ENCODE data around the gene LRP1B. TPM values are rescaled to one million over a fixed set of nuclear protein-coding genes. Genes with fewer than 3 reads are reported as not detected.

LRP1B gene
- total RNA-seq, 1 donor from 2014 or later, result 0.38 TPM

GRCh38 chr2:141455877-141456276, 674.9 kb downstream of the LRP1B start:
- TF ChIP-seq CTCF (IDR thresholded peaks at IDR 0.05; ENCODE audit: insufficient read depth, low read length, poor library complexity, severe bottlenecking), result no peak
- Histone ChIP-seq H3K4me3 (ENCODE audit: low read depth, low read length) (no peak overlapping the region), H3K36me3 (ENCODE audit: control insufficient read depth, insufficient read depth, low read length) (no peaks in the 10 kb centered on the region), H3K27me3 (ENCODE audit: control insufficient read depth, insufficient read depth, low read length) (no peaks in the 10 kb centered on the region)
- DNase-seq (ENCODE audit: low read depth), result no peak

- Histone ChIP-seq H3K27me3 (ENCODE audit: control insufficient read depth, insufficient read depth, low read length) (no peaks in the 10 kb centered on the region), H3K36me3 (ENCODE audit: control insufficient read depth, insufficient read depth, low read length) (no peaks in the 10 kb centered on the region), H3K4me3 (ENCODE audit: low read depth, low read length) (no peak overlapping the region)
- DNase-seq (ENCODE audit: low read depth), result no peak
- TF ChIP-seq CTCF (IDR thresholded peaks at IDR 0.05; ENCODE audit: insufficient read depth, low read length, poor library complexity, severe bottlenecking), result no peak
Observed at GRCh38 chr2:141455211-141455826, 675.5 kb downstream of the LRP1B start.

- Histone ChIP-seq H3K27me3 (ENCODE audit: control insufficient read depth, insufficient read depth, low read length) (no peaks in the 10 kb centered on the region), H3K36me3 (ENCODE audit: control insufficient read depth, insufficient read depth, low read length) (no peaks in the 10 kb centered on the region), H3K4me3 (ENCODE audit: low read depth, low read length) (no peak overlapping the region)
- no peak for TF ChIP-seq CTCF (IDR thresholded peaks at IDR 0.05; ENCODE audit: insufficient read depth, low read length, poor library complexity, severe bottlenecking)
- DNase-seq (ENCODE audit: low read depth), result no peak
Observed at GRCh38 chr2:141440072-141440635, 690.7 kb downstream of the LRP1B start.

GRCh38 chr2:141439524-141439923, 691.3 kb downstream of the LRP1B start:
- Histone ChIP-seq H3K36me3 (ENCODE audit: control insufficient read depth, insufficient read depth, low read length) (no peaks in the 10 kb centered on the region), H3K4me3 (ENCODE audit: low read depth, low read length) (no peak overlapping the region), H3K27me3 (ENCODE audit: control insufficient read depth, insufficient read depth, low read length) (no peaks in the 10 kb centered on the region)
- DNase-seq (ENCODE audit: low read depth), result peak; percentile 4
- TF ChIP-seq CTCF (IDR thresholded peaks at IDR 0.05; ENCODE audit: insufficient read depth, low read length, poor library complexity, severe bottlenecking), result no peak

GRCh38 chr2:141438536-141438935, 692.3 kb downstream of the LRP1B start:
- TF ChIP-seq CTCF (IDR thresholded peaks at IDR 0.05; ENCODE audit: insufficient read depth, low read length, poor library complexity, severe bottlenecking), result no peak
- no peak for DNase-seq (ENCODE audit: low read depth)
- H3K36me3 ChIP-seq (ENCODE audit: control insufficient read depth, insufficient read depth, low read length), result no peaks in the 10 kb centered on the region
- no peak overlapping the region for H3K4me3 ChIP-seq (ENCODE audit: low read depth, low read length)
- H3K27me3 ChIP-seq (ENCODE audit: control insufficient read depth, insufficient read depth, low read length), result no peaks in the 10 kb centered on the region

- Histone ChIP-seq H3K27me3 (ENCODE audit: control insufficient read depth, insufficient read depth, low read length) (no peaks in the 10 kb centered on the region), H3K36me3 (ENCODE audit: control insufficient read depth, insufficient read depth, low read length) (no peaks in the 10 kb centered on the region), H3K4me3 (ENCODE audit: low read depth, low read length) (no peak overlapping the region)
- no peak for DNase-seq (ENCODE audit: low read depth)
- TF ChIP-seq CTCF (IDR thresholded peaks at IDR 0.05; ENCODE audit: insufficient read depth, low read length, poor library complexity, severe bottlenecking), result no peak
Observed at GRCh38 chr2:141437521-141437920, 693.3 kb downstream of the LRP1B start.

Data from kidney epithelial cell (primary cell).